GM15510 (cell line): ENCODE data around the gene SPATA12.

Source experiments
- POLR2A ChIP-seq: IDR thresholded peaks from 3 replicates; pipeline ENCODE4 v1.6.1; 2011; ENCODE audit warnings: borderline replicate concordance; ENCODE audit not compliant: insufficient read length; ENCODE audit errors: extremely low read depth

SPATA12 gene

DNA sequence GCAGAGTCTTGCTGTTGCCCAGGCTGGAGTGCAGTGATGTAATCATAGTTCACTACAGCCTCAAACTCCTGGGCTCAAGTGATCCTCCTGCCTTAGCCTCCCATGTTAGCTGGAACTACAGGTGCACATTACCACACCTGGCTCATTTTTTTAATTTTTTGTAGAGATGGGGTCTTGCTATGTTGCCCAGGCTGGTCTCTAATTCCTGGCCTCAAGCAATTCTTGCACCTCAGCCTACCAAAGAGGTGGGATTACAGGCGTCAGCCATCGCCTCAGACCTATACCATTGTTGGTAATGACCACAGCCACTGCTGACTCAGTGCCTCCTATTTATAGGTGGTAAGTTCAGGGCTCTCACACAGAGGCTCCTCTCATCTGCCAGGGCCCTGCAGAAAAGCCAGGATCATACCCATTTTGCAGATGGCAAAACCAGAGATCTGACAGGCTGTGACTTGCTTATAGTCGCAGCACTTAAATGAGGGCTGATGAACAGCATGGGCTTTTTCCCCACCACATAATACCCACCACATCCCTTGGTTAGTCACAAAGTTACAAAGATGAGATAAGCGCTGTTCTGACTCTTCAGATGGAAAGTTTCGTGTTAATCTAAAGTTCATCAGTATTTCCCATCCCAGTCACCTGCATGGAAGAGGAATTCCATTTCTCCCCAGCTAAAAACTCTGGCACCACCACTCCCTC lies 21.8 kb upstream of the SPATA12 start:
- no peak for TF ChIP-seq POLR2A

DNA sequence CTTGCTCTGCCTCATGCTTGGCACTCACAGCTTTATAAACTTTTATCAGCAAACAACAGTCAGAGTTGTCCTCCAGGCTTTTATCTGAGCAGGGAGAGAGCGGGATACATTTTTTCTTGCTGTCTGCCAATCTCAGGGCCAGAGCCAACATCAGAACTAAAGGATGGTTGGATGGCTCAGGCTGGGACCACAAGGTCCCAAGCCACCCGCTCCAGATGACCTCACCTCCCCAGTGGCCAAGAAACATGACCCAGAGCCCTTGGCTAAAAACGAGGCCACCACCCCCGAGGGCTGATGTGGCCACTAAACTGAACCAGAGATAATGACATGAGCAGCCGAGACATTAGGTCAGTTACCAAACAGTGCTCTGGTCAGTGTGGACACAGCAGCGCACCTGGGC lies 18.8 kb upstream of the SPATA12 start:
- TF ChIP-seq POLR2A: no peak

DNA sequence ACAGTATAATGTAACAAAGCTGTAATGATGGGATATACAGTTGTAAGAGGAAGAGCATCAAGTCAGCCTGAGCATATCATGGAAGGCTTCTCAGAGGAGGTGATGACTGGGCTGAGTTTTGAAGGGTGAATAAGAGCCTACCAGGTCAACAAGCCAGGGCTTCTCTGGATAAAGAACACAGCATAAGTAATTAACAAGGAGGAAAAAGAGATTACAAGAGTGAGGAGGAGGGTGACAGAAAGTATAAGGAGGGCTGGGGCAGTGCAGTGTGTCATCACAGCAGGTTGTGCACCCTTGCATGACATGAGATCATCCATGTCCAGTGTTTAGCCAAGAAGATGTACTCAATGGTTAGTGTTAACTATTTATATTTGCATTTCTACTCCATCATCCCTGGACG lies 16.9 kb upstream of the SPATA12 start:
- no peak for TF ChIP-seq POLR2A

DNA sequence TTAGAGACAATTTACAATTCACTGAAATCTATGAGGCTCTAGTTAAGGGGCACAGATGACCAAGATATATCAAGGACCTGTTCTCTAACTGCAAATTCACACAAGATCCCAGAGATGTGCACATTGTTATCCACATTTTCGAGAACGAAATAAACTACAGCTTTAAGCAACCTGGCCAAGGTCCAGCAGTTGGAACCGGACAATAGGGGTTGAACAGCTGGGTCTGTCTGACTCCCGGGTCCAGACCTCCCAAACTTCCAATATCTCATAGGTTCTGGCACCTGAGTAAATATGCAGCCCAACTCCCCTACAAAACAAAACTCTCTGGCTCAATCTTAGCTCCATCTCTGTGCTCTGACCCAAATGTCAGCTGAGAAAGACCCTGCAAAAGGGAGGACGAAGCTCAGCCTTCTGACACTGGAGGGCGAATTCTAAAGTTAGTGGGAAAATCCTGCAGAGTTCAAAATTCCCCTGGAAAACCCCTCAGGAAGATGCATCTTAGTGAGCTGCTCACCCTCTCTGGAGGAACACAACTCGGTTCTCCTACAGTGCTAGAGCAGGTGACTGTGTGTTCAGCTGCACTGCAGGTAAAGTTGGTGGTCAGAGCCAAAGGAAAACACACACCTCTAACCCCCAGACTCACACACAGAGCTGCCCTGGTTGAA lies 14.2 kb upstream of the SPATA12 start:
- TF ChIP-seq POLR2A: no peak

DNA sequence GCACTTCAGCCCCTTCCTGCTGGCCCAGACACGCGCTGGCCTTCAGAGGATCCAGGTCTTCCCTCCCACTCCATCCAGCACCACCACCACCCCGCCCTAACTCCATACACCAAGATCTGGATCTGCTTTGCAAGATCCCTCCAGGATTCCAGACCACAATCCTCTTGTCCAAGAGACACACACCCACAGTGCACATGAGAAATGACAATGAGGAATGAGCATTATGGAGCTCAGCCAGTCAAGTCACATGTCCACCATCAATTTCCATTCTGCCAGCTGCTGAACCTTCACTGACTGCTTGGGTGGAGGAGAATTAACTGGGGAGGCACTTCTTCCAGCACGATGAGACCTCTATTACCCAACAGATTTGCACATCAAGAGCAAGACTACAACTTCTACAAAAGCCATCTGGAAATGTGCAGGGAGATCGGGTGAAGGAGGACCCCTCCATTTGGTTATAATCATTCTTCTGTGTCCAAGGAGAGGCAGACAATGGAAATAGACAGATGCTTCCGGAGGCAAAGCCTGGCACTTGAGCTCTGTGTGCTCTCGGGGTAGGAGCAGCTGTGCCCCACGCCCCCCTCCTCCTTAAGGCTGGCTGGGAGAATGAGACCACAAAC lies 12.3 kb upstream of the SPATA12 start:
- TF ChIP-seq POLR2A: no peak

DNA sequence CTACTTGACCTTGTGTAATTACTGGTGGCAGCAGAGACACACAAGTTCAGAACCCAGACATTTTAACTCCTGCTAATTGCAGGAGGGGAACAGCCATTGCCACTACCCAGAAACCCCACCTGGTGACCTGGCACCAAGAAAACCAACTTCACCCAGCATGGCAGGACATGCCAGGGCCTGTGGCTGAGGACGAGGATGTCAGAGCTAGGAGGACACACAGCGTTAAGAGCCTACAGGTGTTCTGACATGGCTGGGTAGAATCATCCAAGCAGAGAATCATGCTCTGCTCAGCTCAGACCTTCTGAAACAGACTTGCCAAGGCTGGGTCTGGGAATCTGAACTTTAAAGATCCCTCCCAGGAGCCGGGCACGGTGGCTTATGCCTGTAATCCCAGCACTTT lies 11.7 kb upstream of the SPATA12 start:
- TF ChIP-seq POLR2A: no peak

DNA sequence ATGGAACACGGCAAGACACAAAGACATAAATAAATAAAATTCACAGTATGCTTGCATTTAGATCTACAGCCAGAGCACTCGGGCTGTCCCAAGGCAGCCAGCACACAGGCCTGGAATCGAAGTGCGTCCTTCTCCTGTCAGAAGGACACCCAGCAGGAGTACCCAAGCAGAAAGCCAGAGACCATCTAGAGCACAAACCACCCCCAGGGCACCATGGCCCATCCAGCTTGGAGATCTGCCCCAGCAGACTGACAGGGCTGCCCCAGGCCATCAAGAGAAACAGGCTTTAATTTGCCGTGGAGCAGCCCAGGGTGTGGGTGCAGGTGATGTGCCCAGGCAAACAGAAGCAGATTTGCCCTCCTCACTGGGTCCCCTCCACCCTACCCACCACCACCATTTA lies 7.8 kb upstream of the SPATA12 start:
- no peak for TF ChIP-seq POLR2A

DNA sequence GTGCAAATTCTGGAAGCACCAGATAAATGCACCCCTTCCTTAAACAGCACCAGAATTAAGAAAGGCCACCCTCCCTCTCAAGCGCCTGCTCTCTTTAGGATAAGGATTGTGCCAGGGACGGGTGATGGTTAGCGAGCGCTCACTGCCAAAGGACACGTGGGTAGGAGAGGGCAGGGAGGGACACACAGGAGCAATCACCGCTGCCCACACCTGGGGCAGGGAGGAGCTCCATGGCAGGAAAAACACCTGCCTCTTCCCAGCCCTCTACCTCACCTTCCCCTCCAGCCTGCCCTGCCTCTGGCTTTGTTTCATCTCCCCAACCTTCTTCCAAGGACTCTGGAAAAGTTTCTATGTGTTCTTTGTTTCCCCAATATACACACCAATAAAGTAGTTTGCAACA lies 7.3 kb upstream of the SPATA12 start:
- TF ChIP-seq POLR2A: no peak

DNA sequence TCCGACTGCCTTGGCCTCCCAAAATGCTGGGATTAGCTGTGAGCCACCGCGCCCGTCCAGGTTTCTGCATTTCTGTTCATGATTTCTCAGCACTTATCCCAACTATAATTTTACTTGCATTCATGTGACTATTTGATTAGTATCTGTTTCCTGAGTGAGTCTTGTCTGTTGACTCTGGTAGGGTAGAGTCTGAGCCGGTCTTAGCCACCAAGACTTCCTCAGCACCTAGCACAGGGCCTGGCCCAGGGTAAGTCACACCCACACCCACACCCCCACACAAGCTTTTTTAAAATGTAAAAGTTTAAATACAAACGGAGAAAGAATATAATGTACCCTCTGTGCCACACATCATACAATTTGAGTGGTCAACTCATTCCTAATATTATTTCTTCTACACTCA lies 3.1 kb upstream of the SPATA12 start:
- no peak for TF ChIP-seq POLR2A

DNA sequence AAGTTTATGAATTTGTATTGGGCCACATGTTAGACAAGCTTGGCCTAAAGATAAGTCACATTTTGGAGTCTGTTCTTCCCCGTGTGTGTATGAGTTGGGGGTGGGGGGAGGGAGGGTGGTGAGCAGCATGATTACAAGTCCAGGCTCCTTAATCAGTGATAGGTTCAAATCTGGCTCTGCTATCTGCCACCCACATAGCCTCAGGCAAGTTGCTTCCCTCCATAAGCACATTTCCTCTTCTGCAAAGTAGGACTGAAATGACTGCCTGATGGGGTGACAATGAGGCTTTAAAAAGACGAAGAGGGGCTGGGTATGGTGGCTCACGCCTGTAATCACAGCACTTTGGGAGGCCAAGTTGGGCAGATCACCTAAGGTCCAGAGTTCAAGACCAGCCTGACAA lies 1.1 kb upstream of the SPATA12 start:
- no peak for TF ChIP-seq POLR2A

DNA sequence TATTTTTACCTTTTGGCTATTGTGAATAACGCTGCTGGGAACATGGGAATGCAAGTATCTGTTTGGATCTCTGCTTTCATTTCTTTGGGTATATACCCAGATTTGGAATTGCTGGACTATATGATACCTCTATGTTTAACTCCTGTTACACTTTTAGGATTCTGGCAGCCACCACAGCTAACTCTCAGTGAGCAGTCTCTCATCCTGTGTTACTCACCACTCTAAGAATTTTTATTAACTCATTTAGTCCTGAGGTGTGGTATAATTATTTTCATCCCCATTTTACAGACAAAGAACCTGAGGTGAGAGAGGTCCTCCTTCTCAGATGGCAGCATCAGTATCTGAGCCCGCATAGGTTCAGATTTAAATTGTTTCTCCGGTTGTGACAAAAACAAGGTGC lies 1.1 kb downstream of the SPATA12 start:
- TF ChIP-seq POLR2A: no peak

DNA sequence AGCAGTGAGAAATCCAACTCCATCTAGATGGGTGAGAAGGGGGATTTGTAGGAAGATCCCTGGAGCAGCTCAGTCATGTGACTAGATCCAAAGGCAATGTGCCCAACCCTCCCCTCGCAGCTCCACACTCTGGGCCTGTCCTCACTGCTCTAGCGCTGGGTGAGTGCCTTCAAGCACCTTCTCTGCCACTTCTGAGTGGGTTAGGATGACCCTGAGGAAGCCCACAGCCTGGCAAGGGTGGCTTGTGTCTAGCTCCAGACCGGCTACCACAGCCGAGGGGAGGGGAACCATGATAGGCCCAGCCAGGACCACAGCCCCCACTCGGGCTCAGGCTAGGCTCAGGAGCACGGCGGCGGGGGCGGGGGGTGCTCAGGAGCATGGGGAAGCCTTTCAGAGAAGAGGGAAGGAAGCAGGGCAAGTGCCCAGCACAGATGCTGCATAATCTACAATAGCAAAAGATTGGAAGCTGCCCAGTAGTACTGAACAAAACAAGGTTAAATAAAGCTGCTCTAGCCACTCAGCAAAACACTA lies 1.7 kb downstream of the SPATA12 start:
- TF ChIP-seq POLR2A: no peak

DNA sequence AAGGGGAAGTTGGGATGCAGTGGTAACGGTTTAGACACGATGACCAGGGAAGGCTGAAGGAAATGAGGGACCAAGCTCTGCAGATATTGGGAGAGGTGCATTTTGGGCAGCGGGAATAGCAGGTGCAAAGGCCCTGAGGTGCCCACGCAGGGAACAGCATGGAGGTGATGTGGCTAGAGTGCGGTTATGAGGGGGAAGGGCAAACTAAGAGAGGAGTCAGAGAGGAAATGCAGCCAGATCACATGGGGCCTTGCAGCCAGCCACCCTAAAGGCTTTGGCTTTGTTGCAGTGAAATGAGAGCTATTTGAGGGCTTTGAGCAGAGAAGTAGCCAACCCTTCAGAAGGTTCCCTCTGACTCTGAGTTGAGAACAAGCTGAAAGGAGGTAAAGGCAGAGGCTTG lies 2.6 kb downstream of the SPATA12 start:
- no peak for TF ChIP-seq POLR2A

DNA sequence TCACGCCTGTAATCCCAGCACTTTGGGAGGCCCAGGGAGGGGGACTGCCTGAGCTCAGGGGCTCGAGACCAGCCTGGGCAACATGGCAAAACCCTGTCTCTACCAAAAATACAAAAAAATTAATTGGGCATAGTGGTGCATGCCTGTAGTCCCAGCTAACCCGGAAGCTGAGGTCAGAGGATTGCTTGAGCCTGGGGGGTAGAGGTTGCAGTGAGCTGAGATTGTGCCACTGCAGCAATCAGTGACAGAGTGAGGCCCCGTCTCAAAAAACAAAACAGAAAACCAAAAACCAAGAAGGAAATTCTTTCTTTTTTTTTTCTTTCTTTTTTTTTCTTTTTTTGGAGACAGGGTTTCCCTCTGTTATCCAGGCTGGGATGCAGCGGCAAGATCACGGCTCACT lies 3.5 kb downstream of the SPATA12 start:
- TF ChIP-seq POLR2A: no peak

DNA sequence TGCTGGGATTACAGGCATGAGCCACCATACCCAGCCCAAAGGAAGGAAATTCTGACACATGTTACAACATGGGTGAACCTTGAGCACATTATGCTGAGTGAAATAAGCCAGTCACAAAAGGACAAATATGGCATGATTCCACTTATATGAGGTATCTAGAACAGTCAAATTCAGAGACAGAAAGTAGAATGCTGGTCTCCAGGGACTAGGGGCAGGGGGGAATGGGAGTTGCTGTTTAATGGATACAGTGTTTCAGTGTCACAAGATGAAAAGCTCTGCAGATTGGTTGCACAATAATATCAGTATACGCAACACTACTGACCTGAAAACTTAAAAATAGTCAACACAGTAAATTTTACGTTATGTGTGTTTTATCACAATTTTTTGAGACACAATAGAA lies 4.1 kb downstream of the SPATA12 start:
- no peak for TF ChIP-seq POLR2A

DNA sequence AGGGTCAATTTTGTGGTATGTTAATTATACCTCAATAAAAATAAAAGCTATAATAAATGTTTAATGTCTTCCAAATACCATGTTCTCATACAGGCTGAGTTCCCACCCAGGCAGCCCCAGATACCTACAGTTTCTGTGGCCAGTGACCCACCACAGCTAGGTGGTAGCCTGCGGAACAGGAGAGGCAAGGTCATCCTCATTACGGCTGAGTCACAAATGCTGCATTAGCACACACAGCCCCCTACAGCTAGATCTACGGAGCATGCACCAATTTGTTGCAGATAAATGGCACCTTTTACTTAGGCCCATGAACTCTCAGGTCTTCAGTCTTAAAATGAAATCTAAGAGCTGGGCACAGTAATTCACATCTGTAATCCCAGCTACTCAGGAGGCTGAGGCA lies 5.1 kb downstream of the SPATA12 start:
- no peak for TF ChIP-seq POLR2A
